Ammon's horn (tissue), 1 donor: Measurements from ENCODE around the gene OR10V1.

Experiments used
- DNase-seq: peaks from one replicate; pipeline ENCODE4 v3.0.0-alpha.2; 2016; ENCODE audit warnings: low spot score

The OR10V1 gene, protein sequence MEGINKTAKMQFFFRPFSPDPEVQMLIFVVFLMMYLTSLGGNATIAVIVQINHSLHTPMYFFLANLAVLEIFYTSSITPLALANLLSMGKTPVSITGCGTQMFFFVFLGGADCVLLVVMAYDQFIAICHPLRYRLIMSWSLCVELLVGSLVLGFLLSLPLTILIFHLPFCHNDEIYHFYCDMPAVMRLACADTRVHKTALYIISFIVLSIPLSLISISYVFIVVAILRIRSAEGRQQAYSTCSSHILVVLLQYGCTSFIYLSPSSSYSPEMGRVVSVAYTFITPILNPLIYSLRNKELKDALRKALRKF

DNA sequence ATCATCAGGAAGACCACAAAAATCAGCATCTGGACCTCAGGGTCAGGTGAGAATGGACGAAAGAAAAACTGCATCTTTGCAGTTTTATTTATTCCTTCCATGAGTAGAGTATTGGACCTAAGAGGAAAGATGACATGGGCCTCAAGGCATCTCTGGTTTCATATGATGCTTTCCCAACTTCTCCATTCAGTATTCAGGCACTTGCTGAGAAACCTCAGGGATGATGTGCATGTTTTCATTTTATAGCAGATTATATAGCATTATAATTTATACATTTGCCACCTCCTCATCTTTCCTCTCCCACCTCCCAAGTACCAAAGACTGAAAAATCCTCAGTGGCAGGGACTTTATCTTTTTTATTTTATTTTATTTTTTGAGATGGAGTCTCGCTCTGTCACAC lies at the start of gene OR10V1:
Gene OR10V1, minus strand, starts transcription at position 101 of the 400 bp plus-strand sequence. Its CDS starts 0 bp downstream, at position 101.
- DNase-seq: no peak

DNA sequence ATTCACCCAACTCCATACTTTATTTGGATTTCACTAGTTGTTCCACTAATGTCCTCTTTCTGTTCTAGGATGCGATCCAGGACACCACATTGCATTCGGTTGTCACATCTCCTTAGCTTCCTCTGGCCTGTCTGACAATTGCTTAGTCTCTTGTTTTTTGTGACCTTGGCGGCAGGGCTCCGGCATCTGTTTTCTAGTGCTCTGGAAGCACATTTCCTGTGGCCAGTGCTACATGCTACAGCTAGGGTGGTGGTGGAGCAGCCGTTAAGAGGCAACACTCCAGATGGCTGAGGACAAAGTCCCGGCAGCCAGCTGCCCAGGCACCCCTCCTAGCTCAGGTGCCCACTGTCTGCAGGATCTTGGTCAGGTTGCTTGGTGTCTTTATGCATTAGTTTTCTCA lies 48.3 kb upstream of the OR10V1 start:
- no peak for DNase-seq

DNA sequence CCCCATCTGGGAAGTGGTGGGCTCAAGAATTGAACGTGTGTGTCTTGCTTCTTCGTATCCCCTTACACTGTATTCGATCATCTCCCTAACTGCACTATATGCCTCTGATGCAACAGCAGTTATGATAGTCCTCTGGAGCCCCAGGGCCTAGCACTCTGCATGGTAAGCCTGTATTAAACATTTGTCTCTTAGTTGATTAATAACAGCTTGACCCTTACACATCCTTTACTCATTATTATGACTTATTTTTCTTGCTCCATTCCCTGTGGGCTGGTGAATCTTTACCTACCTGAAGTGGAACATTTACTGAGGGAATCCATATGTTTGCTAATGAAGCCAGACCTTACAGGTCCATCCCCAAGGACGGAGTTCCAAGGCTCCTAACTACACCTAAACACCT lies 47.1 kb upstream of the OR10V1 start:
- no peak for DNase-seq

DNA sequence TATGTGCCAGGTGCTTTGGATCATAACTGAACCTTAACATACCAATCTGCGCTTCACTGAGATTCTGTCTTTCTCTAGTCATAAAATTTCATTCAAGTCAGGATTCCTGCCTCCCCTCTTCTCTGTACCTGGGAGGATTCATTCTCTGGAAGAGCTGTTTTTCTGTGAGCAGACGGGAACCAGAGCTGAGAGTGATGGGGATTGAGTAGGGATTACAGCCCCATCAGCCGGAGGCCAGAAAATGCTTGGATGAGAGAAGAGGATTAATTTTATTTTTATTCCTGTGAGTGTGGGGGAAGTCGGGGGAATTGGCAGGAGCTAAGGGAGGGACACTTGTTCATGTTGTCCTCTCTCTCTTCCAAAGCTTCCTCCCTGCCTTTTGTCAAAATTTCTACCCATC lies 46.3 kb upstream of the OR10V1 start:
- no peak for DNase-seq

DNA sequence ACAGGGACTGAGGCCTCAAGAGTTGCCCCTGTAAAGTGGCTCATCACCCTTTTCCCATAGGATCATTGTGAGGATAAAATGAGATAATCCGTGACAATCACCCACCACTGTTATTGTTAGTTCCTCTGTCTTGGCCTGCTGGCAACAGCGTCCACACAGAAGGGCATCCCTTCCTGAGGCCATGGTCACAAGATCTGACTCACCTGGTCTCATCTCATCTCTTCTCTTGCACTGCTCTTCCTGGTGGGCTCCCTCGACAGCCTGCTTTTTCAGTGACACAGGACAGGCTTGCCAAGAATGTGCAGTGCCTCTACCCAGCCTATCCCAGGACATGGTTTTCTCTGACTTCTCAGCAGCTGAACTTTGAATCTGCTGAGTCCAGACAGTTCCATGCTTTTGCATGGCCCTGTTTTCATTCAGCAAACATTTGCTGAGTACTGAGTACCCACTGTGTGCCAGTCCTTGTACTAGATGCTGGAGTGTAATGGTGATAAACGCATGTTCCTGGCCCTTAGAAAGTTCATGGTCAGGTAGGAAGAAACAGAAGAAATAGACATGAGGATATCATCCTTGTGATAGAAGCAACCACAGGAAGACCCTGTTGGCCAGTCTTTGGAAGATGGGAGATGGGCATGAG lies 44.9 kb upstream of the OR10V1 start:
- no peak for DNase-seq

DNA sequence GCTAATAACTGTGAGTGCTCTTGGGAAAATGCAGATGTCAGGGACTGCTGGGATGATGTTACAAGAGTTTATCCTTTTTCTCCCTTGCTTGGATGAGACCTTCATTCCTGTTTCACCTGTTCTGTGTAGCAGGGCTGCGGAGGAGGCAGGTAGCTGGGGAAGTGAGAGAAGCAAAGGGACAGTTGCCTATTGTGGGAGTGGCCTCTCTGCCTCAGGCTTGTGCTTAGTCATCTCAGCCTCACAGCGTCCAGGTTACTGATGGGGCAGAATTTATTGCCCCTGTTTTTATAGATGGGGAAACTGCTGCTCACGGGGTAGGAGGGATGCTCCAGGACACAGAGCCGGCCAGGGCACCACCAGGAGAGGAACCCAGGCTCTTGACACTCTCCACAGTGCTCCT lies 43.2 kb upstream of the OR10V1 start:
- DNase-seq: no peak

DNA sequence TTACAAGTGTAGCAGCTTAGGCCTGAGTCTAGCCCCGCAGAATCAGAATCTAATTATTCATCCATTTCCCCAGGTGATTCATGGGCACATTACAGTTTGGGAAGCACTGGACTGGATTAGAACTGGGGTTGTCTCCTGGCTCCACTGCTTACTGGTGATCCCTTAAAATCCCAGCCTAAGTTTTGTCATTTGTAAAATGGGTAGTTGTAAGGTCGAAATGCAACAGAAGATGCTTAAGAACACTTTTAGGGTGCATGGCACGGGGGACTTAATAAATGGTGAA lies 42.9 kb upstream of the OR10V1 start:
- DNase-seq: no peak

DNA sequence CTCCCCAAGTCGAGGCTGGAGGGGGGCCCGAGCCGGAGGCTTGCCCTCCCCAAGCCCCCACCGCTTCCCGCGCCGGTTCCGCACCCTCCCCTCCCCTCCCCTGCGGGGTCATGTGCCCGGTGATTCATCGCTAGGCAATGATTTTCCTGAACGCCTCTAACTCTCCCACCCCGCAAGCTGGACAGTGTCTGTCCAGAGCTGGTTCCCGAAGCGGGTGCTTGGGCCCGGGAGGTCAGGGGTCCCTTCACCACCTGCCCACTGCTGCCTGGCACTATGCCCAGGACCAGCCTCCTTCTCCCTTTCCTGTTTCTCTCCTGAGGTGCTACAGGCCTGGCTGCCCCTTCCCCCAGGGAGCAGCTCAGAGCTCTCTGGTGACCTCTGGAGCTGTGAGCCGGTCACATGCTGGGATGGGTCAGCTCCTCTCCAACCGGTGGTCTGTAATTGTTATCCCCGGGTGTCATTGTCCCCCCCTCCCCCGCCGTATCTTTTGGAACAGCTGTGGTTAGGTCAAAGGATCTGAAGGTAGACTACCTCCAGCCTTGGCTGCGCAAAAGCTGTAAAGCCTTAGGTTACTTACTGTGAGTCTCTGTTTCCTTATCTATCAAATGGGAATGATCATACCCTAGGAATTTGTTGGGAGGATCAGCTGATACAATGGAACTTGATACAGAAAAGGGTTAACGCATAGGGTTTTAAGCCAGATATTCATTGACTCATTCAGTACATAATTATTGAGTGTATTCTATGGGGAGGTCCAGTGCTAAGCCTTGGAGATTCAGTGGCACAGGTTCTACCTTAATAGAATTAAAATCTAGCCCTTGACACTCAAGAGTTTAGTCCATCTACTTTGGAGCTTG lies 42.3 kb upstream of the OR10V1 start:
- peak; percentile 74 for DNase-seq

DNA sequence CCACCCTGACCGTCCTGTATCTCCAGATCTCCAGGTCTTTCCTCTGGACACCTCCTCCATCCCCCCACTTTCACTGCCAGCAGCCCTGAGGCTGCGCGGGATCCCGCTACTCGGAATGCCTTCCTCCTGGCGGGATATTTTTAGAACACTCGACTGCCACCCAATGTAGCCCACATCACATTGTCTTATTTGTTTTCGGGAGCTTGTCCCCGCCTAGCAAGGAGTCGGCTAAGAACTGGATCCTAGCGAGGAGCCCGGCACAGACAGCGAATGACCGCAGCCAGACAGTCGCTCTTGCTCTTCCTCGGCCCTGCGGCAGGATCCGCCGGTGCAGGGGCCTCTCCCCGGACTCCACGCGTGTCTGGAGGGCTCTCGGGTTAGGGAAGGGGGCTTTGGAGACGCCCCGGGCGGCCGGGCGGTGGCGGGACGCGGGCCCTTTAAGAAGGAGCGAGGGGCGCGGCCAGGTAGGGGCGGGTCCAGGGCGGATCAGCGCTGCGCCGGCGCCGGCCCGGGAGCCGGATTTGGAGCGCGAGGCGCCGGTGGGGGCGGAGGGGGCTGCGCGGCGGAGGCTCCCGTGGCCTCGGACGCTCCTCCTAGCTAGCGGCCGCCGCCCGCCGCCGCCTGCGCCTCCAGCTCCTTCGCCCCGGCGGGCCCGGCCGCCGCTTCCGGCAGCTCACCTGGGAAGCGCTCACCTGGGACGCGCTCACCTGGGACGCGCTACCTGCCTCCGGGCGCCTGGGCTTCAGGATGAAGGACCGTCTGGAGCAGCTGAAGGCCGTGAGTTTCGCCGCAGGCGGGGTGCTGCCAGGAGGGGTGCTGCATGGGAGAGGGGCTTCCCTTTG lies 41.4 kb upstream of the OR10V1 start, which contains the start of gene STX3:
Gene STX3, plus strand, starts transcription at position 518 of the 842 bp plus-strand sequence. Its CDS starts 230 bp downstream, at position 748.
- DNase-seq: peak; percentile 56

DNA sequence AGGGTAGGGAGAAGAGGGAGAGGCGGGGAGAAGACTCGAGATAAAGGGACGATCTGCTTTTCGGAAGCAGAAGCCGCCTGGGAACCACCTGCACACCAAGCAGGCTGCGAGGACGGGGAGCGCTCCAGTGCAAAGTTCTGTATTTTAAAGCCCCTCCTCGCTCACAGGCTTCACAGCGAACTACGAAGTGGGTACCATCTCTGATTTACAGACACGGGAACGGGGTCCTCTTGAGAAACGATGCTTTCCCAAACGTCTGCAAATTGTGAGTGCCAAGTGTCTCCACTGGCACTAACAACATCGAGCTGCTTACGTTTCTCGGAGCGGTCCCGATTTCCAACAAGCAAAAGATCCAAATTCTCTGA lies 40.8 kb upstream of the OR10V1 start:
- DNase-seq: no peak

DNA sequence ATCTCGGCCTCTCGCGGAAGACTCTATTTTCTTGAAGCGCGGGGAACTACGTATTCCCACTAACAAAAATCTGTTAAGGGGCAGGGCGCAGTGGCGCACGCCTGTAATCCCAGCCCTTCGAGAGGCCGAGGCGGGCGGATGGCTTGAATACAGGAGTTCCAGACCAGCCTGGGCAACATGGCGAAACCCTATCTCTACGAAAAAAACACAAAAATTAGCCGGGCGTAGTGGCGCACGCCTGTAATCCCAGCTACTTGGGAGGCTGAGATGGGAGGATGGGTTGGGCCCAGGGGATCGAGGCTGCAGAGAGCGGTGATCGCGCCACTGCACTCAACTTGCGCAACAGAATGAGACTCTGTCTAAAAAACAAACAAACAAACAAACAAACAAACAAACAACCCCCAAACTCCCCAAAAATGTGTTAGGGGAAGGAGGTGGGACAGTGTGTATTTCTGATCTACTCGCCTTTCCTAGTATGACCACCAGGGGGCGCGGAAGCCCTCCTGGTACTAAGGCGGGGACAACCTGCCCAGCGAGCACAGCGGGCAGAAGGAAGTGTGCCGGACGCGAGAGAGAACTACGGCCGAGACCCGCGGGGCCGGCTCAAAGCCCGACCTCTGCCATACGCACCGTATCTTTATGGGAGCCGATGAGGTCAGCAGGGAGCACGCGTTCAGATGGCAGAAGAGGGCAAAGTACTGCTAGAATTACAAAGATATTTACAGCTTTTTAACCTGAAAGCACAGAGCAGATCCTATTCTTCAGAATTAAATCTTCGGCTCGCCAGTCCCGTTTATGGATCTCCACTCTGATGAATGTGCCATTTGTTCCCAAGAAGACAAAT lies 40.2 kb upstream of the OR10V1 start:
- peak; percentile 92 for DNase-seq

DNA sequence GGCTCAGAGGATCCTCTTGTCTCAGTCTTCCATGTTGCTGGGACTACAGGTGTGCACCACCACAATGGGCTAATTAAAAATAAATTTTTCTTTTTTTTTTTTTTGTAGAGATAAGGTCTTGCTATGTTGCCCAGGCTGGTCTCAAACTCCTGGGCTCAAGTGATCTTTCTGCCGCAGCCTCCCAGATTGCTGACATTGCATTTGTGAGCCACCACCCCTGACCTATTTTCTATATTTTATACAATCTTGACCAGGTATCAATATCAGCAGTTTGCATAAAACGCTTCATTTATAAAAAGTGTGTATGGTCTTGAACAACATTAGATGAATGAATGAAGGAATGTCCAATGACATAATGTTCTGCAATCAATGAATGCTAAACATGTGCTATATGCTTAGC lies 32.5 kb upstream of the OR10V1 start:
- no peak for DNase-seq

DNA sequence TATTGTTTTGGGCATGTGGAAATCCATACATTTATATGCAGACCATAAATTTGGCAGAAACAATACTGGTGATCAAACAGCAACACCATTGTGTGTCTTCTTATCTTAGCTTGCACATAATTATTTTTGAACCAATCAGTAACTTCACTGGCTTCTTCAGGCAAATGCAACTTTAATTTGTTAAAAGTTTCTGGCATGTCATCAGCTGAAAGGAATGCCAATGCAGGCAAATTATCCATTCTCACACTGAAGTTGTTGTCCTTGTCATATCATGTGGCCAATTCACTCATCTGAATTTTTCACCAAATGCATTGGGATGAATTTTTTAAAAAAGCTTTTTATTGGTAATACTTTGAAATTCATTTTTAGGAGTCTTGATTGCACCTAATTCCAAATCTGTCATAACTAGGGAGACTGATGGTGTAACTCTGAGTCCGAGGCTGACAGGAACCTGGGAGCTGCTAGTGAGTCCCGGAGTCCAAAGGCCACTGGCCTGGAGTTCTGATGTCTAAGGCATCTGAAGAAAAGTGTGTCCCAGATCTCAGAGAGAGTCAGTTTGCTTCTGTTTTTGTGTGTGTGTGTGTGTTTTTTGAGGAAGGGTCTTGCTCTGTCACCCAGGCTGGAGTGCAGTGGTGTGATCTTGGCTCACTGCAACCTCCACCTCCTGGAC lies 17.4 kb upstream of the OR10V1 start:
- no peak for DNase-seq

DNA sequence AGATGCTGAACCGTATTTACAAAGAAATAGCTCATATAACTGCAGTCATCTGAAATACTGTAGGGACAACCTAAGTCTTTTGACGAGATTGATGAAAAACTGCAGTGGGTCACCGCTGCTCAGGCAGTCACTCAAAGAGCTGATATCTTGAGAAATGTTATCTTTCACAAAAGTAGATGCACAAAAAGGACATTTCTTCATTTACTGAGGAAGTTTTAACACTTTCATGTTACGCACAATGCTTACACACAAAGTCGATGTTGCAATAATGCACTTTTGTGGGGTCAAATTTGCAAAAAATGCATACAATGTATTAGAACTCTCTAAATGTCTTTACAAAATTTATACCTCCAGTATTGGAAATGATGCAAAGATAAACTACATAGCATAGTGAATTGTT lies 16.2 kb upstream of the OR10V1 start:
- no peak for DNase-seq

DNA sequence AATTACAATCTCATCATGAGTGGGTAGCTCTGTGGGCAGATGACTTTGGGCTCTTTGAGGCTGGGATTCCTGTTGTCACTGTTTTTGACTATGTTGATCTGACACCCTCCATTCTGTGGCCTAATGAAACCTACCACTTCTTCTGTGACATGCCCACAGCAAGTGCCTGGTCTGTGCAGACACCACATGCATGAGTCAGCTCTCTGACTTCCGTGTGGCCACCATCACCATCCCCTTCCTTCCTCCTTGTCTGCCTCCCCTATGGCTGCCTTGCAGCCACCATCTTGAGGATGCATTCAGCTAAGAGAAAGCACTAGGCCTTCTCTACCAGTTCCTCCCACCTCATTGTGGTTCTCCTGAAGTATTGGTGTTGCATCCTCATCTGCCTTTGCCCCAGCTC lies 15.3 kb upstream of the OR10V1 start:
- DNase-seq: no peak

DNA sequence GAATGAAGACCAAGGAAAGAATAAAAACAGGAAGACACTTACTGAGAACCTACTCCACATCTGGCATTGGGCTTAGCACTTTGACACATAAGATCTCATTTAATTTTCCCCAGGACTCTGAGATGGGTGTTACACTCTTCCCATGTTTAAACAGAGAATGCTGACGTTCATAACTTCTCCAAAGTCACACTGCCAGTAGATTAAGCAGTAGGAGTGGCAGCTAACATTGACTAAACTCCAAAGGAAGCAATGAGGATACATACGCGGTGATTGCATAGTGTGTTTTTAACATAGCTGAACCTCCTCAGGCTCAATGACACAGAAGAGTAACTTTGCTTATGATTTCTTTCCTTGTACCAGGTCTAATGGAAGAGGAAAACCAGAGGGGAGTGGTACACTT lies 14.5 kb upstream of the OR10V1 start:
- no peak for DNase-seq

DNA sequence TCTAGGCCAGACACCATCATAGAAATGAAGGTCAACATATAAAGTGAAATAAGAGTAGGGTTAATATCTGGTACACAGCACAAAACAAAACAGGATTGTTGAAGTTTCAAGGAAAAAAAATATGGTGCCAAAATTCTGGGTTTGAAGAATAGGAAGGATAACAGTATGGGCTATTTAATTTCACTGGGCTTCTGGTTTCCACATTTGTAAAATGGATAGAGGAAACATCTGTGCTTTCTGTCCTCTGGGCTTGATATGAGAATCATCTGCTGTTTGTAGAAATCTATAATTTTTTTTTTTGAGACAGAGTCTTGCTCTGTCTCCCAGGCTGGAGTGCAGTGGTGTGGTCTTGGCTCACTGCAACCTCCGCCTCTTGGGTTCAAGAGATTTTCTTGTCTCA lies 13.8 kb upstream of the OR10V1 start:
- no peak for DNase-seq

DNA sequence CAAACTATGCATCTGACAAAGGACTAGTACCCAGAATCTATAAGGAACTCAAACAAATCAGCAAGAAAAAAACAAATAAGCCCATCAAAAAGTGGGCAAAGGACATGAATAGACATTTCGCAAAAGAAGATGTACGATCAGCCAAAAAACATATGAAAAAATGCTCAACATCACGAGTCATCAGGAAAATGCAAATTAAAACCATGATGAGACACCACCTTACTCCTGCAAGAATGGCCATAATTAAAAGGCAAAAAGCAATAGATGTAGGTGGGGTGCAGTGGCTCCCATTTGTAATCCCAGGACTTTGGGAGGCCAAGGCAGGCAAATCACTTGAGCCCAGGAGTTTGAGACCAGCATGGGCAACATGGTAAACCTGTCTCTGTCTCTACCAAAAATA lies 10.4 kb upstream of the OR10V1 start:
- no peak for DNase-seq

DNA sequence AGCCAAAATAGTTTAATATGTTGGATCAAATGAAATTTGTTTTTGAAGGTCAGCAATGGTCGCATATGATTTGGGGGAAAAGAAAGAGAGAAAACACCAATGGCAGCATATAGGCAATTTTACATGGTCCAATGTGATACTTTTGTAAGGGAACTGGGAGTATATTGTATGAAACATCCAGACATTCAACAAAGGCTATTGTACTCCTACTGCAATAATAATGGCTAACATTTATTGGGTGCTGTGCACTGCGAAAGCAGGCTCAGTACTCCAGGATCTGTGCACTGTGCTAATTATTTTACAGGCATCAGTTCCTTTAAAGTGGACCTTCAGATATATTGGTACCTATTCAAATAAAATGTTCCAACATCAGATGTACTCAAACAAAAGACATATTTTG lies 5.9 kb upstream of the OR10V1 start:
- peak; percentile 16 for DNase-seq

DNA sequence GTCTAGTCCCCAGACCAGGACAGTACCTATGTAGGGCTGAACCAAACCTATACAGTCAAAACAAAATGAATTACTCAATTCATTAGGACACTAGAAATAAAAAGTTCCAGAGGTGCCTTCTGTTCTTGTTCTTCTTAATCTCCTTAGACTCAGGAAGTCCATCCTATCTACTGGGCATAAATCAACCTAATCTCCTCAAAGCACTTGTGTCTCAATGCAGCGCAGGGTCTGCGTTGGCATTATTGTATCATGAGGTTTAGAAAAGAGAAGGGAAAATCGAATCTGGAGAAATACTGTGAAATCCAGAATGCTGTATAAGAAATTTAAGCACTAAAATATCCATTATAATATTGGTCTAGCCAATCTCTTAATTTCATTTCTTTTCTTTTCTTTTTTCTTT lies 2.4 kb upstream of the OR10V1 start:
- no peak for DNase-seq
